HG02798 (cell line): Measurements from ENCODE around the gene PPP1R9B.

Source experiments
- ATAC-seq: cut with Tn5 transposase; IDR thresholded peaks from one replicate; pipeline ENCODE4 v1.9.1; 2021; ENCODE audit warnings: mild to moderate bottlenecking; ENCODE audit not compliant: unreplicated experiment, poor library complexity

PPP1R9B gene

DNA sequence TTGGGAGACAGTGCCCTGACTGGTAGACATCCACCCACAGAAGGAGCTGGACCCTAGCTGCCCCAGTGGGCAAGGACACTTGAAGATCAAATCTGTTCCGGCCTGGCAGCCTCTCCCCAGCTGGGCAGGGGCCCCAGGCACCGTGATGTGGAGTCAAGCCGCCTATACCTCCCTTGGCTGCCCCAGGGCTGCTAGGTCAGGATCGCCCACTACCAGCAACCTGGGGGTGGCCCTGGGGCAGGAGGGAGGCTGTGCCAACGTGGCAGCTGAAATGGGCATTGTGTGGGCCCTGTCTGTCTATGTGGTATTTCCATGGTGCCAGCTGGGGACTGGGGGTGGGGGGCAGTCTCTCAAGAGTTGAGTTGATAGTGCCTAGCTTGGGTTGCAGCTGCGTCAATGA, 54.4 kb downstream of the PPP1R9B start:
- ATAC-seq, result no peak

DNA sequence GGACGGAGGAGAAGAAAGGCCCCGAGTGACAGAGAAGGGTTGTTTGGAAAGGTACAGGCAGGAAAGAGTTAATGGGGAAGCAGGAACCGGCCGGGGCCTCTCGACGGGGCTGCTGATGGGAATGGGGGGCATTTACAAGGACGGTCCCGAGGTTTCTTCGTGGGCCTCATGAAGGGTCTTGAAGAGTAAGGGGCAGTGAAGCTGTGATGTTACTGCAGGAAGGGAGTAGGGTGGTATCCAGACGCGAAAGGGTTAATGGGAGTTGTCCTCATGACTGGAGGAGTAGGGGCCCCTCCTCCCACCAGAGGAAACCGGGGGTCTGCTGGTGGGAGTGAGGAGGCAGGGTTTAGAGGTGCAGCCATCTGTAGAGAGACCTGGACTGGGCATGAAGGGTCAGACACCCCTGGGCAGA, 54.8 kb downstream of the PPP1R9B start:
- ATAC-seq, result no peak

DNA sequence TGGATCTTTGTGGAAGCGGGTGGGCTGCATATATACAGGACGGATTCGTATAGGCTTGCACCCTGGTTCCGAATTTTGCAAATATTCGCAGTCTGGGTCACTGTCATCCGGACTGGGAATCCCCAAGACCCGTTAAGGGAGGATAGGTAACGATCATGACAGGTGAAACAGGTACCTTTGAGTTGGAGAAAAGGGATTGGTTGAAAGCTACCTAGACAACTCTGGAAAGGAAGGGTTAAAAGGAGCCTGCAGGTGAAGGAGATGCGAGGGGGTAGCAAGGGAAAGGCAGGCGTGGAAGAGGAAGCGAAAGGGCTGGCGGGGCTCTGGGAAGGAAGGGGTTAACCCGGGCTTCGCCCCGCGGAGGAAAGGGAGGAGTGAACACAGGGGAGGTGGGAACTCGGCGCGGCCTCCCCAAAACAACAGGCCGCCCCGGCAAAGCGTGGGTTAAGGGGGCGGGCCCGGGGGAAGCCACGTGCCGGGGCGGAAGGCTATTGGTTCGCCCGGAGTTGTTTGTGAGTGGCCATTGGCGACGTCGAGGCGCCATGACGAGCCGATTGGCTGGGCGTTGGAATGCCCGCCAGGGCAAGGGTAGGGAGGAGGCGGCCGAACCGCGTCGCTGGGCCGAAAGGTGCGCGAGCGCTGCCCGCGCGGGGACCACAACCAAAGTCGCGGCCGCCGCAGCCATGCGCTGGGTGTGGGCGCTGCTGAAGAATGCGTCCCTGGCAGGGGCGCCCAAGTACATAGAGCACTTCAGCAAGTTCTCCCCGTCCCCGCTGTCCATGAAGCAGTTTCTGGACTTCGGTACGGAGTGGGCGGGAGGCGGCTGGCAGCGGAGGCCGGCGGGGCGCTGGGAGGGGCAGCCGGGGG, 55.5 kb downstream of the PPP1R9B start, which contains the start of gene PDK2:
TSS of gene PDK2 (plus strand) at position 599 of the 867 bp plus-strand sequence. CDS start at position 684, 85 bp downstream.
- ATAC-seq, result peak; percentile 96

DNA sequence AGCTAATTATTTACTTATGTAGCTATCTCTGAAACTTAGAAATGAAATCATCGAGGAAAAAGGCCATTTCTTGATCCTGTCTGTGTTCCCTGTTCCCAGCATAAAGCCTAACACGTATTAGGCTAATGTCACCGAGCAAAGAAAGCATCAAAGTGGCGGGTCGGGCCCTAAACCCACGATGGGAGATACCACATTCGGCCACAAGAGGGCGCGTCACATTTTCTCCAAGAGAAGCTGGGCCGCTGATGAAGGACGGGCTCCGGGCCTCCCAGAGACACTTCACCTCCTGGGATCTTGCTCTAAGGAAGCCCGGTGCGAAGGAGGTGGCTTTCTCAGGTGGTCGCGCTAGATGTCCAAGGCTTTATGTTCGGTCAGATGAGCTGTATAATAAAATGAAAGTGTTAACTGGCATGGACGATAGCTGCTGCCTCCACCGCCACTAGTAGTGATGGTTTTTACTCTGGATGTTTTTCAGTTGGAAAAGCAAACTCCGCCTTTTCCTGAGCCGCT, 56.2 kb downstream of the PPP1R9B start:
- ATAC-seq, result peak; percentile 35

DNA sequence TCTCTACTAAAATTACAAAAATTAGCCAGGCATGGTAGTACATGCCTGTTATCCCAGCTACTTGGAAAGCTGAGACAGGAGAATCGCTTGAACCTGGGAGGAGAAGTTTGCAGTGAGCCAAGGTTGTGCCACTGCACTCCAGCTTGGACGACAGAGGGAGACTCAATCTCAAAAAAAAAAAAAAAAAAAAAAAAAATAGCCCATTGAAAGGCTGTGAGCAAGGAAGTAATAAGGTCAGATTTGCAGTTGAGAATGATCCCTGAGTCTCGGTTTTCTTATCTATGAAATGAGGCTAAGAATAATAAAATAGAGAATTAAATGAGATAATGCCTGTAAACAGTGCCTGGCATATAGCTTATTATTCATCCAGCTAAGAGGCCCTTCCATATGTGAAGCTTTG, 56.7 kb downstream of the PPP1R9B start:
- ATAC-seq, result no peak

DNA sequence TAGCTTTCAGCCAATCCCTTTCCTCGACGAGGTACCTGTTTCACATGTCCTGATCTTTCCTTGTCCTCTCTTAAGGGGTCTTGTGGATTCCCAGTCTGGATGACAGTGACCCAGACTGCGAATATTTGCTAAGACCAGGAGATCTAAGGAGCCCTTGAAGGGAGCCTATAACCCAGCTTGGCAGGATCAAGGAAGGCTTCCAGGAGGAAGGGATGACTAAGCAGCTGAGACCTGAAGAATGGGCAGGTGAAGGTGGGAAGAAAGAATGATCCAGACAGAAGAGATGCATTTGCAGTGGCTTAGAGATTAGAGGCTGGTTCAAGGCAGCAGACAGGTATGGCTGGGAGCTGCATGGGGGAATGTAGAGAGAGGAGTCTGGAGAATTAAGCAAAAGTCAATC, 57.2 kb downstream of the PPP1R9B start:
- no peak for ATAC-seq

DNA sequence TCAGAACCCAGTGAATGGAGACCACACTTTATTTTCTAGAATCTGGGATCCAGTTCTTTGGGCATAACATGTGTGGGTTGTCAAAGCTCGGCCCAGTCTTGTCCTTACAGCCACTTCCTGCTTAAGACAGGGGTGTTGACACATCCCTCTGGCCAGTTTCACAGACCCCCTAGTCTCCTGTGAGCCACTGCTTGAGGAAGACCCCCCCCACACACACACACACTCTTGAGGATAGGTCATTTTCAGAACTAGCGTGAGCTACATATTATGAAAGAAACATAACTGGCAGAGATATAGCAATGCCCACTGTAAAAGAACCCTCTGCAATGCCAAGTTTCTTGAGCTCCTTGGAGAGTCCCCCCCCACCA, 58.6 kb downstream of the PPP1R9B start:
- ATAC-seq, result no peak

DNA sequence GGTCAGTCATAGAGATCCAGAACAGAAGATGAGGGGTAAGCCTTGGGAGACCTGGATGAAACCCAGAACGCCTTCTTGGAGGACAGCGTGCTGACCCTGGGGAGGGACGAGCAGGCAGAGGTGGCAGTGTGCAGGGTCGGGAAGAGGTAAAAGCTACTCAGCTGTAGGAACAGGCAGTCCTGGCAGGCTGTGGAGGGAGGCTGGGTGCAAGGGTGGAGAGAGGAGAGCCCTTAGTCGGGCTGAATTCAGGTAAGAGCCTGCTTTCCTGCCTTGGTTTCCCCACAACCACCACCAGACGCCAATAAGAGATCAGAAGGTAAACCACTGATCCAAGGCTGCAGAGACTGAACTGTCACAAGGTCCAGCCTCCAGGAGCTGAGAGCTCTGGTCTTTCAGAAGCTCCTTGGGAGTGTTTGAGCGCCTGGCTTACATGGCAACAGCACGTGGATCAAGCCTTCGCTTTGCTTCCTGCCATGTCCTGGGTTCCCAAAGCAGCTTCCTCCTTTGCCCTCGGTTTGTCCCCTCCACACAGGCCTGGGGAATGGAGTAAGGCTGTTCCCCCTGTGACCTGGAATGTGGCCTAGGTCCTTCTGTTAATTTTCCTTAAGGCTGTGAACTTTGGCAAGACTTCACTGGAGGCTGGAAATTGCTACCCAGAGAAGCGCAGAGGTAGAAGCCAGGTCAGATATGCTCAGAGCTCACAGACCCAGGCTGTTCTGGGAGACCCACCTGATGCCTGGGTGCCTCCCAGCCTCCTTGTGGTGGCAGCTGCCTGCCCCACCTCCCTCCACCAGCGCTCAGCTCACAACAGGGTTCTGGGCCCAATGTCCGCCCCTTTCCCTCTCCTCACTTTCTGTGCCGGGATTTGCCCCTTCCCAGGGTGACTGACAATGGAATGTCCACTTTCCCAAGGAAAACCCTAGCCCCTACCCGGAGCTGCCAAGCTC, 59.2 kb downstream of the PPP1R9B start:
- ATAC-seq, result no peak

DNA sequence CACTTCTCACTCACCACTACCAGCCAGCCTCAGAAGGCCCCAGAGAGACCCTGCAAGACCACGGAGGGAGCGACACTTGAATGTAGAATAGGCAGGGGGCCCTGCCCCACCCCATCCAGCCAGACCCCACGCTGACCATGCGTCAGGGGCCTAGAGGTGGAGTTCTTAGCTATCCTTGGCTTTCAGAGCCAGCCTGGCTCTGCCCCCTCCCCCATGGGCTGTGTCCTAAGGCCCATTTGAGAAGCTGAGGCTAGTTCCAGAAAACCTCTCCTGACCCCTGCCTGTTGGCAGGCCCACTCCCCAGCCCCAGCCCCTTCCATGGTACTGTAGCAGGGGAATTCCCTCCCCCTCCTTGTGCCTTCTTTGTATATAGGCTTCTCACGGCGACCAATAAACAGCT, 60.4 kb downstream of the PPP1R9B start:
- no peak for ATAC-seq

DNA sequence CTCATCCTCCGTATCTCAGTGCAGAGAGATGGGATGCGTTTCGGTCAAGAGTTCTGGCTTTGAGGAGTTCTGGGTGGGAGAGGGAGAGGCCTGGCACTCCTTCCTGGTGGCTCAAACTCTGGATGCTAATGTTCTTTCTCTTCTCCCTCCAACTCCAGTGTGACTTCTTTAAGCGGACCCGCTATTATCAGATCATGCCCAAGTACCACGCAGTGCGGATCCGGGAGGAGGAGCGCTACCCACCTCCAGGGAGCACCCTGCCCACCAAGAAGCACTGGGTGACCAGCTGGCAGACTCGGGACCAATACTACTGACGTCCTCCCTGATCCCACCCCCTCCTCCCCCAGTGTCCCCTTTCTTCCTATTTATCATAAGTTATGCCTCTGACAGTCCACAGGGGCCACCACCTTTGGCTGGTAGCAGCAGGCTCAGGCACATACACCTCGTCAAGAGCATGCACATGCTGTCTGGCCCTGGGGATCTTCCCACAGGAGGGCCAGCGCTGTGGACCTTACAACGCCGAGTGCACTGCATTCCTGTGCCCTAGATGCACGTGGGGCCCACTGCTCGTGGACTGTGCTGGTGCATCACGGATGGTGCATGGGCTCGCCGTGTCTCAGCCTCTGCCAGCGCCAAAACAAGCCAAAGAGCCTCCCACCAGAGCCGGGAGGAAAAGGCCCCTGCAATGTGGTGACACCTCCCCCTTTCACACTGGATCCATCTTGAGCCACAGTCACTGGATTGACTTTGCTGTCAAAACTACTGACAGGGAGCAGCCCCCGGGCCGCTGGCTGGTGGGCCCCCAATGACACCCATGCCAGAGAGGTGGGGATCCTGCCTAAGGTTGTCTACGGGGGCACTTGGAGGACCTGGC, 61.3 kb downstream of the PPP1R9B start:
- ATAC-seq, result no peak

DNA sequence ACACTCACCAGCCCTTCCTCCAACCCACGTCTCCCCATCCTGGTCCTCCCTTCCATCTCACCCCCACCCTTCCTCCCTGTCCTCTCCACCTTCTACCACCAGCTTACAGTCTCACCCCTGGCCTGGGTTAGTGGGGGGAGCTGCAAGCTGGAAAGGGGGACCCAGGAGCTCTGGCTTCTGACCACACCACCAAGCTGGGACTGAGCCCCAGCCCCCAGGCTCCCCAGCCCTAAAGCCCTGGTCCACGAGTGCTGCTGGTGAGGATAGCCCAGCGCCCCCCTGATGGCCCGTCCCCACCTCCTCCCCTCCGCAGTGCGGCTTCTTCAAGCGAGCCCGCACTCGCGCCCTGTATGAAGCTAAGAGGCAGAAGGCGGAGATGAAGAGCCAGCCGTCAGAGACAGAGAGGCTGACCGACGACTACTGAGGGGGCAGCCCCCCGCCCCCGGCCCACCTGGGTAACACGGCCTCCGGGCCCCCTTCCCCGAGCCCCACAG, 62.5 kb downstream of the PPP1R9B start:
- ATAC-seq, result no peak

DNA sequence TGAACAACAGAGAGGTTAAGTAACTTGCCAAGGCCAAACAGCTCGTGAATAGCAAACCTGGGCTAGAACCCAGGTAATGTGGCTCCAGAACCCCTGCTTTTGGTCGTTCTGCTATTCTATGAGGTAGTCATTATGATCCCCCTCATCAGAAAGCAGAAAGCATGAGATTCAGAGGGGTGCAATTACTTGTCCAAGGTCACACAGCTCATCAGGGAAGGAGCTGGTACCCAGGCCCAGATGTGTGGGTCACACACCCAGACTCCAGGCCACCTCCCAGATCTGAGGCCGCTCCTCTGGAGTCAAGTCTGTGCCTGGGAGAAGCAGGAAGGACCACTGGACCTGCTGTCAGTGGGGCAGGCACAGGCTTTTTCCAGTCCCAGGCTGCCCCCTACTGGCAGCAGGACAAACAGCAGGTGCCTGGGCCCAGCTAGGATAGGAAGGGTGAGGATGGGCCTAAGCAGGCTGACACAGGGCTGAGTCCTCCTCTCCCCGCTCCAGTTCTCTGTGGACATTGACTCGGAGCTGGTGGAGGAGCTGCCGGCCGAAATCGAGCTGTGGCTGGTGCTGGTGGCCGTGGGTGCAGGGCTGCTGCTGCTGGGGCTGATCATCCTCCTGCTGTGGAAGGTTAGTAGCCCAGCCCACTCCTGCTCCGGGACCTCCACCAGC, 63.1 kb downstream of the PPP1R9B start:
- ATAC-seq, result peak; percentile 74
